Large intestine (tissue), 3 donors: ENCODE results near the gene TBRG4. TPM values are rescaled to one million over a fixed set of nuclear protein-coding genes. Genes with fewer than 3 reads are reported as not detected.
"Not testable (repeated sequence)": the region's sequence is repeated elsewhere in the genome, so short reads cannot be mapped to it uniquely, and the experiment has no call there.

Source experiments
- DNase-seq, 2 donors: peaks; one replicate each; pipeline versions ENCODE4 v3.0.0 to v3.0.0-alpha.2; 2013
- H3K27ac ChIP-seq: one replicate; pipeline ENCODE4 v1.5.1; 2013; ENCODE audit warnings: low read length
- H3K27me3 ChIP-seq: 2 replicates; pipeline ENCODE4 v1.6.1; 2013; ENCODE audit warnings: low read length; ENCODE audit not compliant: control insufficient read depth, insufficient read depth
- H3K36me3 ChIP-seq: 2 replicates; pipeline ENCODE4 v1.6.1; 2013; ENCODE audit warnings: low read length; ENCODE audit not compliant: control insufficient read depth, insufficient read depth
- H3K4me1 ChIP-seq: one replicate; pipeline ENCODE4 v1.6.1; 2013; ENCODE audit warnings: low read length; ENCODE audit not compliant: control insufficient read depth, insufficient read depth
- H3K4me3 ChIP-seq: one replicate; pipeline ENCODE4 v1.5.1; 2013; ENCODE audit warnings: low read length
- H3K9me3 ChIP-seq: one replicate; pipeline ENCODE4 v1.6.1; 2013; ENCODE audit warnings: mild to moderate bottlenecking, low read depth, low read length, moderate library complexity; ENCODE audit not compliant: control insufficient read depth
- WGBS: methylation state at CpG from one replicate; pipeline ENCODE4 v1.1.5; 2013; ENCODE audit warnings: low lambda C conversion rate; ENCODE audit not compliant: insufficient coverage; 5-methylcytosine and 5-hydroxymethylcytosine counted together
- polyA plus RNA-seq: library from polyadenylated mRNA; unstranded; fragments of 120-200 nt; gene quantifications from one replicate; pipeline ENCODE4 v1.2.1, GENCODE V29; 2013

The TBRG4 gene
- polyA plus RNA-seq, 1 donor: 67.4 TPM

DNA sequence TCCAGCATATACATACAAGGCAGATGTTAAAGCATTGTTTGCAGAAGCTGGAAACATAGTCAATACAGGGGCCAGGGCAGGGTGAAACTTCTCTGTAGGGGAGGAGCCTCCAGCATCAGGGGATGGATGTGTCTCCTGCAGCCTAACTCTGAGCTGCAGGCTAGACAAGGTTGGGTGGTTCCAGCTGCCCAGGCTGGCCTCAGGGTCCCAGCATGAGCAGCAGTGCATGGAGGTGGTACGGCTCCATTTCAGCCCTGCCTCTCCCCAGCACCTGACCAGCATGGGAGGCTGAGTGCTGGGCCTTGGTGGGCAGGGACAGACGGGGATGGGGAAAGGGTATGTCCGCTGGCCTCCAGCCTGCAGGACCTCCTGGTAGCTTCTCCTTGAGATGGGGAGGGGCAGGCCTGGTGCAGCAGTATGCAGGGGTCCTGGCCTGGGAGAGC, 7.4 kb upstream of the TBRG4 start:
- no CpG with 5 or more reads among the region's 3 CpGs for WGBS
- H3K27me3 ChIP-seq: no peaks in the 10 kb centered on the region
- no peak overlapping the region for H3K27ac ChIP-seq

DNA sequence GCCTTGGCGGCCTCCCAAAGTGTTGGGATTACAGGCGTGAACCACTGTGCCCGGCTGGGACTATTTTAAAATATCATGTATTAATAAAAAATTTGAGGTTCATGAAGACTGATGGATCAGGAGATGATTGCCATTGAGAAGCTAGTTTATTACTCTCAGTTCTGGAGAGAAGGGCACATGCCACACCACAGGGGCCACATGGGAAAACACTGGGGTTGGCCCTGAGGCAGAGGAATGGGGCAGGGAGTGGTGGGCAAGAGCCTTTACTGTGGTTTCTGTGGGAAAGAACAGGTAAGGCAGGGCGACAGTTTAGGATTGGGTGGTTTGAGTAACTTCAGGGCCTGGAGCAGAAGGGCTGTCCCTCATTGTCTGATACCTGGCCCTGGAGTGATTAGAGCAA, 6.8 kb upstream of the TBRG4 start:
- WGBS: no CpG with 5 or more reads among the region's 4 CpGs
- H3K4me3 ChIP-seq: no peak overlapping the region
- H3K36me3 ChIP-seq: no peaks in the 10 kb centered on the region
- H3K27me3 ChIP-seq: no peaks in the 10 kb centered on the region
- H3K4me1 ChIP-seq: peaks cover 3% of the 10 kb centered on the region
- DNase-seq: no peak
- H3K9me3 ChIP-seq: no peaks in the 10 kb centered on the region
- H3K27ac ChIP-seq: no peak overlapping the region

More for the DNA sequence above, 7.4 kb upstream of the TBRG4 start:
- no peak for DNase-seq
- Histone ChIP-seq H3K4me1 (peaks cover 3% of the 10 kb centered on the region), H3K9me3 (no peaks in the 10 kb centered on the region), H3K36me3 (no peaks in the 10 kb centered on the region), H3K4me3 (no peak overlapping the region)

DNA sequence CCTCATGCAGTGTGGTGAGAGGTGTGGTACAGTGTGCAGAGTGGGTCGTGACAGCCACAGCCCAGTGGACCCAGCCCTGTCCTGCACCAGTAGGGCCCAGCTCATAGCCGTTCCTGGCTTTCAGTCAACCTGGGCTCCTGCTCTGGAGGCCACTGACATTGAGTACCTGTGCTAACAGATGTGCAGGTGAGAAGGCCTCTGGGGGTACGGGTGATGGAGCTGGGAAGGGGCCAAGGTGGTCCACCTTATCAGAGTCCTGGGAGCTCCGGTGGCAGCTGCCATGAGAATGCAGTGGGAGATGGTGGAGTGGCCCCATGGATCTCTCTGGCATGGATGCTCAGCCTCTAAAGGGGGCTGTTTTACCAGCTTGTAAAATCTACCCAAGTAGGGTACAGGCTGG, 6.1 kb upstream of the TBRG4 start:
- Histone ChIP-seq H3K4me1 (peaks cover 3% of the 10 kb centered on the region), H3K9me3 (no peaks in the 10 kb centered on the region), H3K4me3 (no peak overlapping the region), H3K27me3 (no peaks in the 10 kb centered on the region), H3K27ac (no peak overlapping the region), H3K36me3 (no peaks in the 10 kb centered on the region)
- WGBS: no CpG with 5 or more reads among the region's 4 CpGs
- DNase-seq: no peak

DNA sequence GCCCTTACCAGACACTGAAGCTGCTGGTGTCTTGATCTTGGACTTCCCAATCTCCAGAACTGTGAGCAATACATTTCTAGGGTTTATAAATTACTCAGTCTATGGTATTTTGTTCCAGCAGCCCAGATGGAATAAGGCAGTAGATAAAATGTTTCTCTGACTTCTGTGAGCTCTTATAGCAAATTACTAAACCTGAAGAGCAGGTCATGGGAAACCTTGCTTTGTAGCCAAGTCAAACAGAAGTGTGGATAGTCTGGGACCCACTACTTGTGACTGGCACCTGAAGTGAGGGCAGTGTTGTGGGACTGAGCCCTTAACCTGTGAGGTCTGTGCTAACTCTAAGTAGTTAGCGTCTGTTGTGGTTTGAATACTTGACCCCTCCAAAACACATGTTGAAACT, 4.6 kb upstream of the TBRG4 start:
- Histone ChIP-seq H3K4me1 (peaks cover 3% of the 10 kb centered on the region), H3K9me3 (no peaks in the 10 kb centered on the region), H3K4me3 (no peak overlapping the region), H3K27ac (no peak overlapping the region), H3K27me3 (no peaks in the 10 kb centered on the region), H3K36me3 (no peaks in the 10 kb centered on the region)
- no CpG with 5 or more reads among the region's 1 CpG for WGBS
- no peak for DNase-seq

DNA sequence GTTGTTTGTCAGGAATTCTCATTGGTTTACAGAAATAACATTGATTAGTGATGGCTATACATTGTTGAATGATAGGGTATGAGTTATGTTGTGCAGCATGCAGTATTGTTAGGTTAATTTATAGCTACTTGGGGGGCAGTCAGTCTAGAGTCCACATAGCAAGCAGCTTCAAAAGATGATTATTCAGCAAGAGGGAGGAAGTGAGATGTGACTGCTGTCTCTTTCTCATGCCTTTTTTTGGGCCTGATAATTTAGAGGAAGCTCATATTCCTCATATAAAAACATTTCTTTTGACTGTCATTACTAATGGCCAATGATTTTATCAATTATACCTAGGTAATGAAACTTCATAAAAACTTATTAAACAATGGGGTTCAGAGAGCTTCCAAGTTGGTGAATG, 3.4 kb upstream of the TBRG4 start:
- H3K9me3 ChIP-seq: no peaks in the 10 kb centered on the region
- no peak overlapping the region for H3K4me3 ChIP-seq
- H3K27me3 ChIP-seq: no peaks in the 10 kb centered on the region
- no peaks in the 10 kb centered on the region for H3K36me3 ChIP-seq
- peaks cover 7% of the 10 kb centered on the region for H3K4me1 ChIP-seq
- no peak overlapping the region for H3K27ac ChIP-seq
- DNase-seq: peak; percentile 23 to 62

DNA sequence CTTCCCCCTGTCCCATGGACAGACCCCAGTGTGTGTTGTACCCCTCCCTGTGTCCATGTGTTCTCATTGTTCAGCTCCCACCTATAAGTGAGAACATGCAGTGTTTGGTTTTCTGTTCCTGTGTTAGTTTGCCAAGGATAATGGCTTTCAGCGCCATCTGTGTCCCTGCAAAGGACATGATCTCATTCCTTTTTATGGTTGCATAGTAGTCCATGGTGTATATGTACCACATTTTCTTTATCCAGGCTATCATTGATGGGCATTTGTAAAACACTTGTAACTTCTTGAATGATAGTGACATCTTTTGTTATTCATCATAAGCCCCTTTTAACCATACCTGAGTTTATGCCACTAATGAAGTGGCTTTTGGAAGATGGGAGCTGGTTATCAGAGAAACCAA, 2.8 kb upstream of the TBRG4 start:
- not testable (repeated sequence) for H3K36me3 ChIP-seq, DNase-seq, H3K27me3 ChIP-seq, H3K9me3 ChIP-seq, H3K4me3 ChIP-seq, H3K4me1 ChIP-seq, H3K27ac ChIP-seq
- no CpG with 5 or more reads among the region's 1 CpG for WGBS

DNA sequence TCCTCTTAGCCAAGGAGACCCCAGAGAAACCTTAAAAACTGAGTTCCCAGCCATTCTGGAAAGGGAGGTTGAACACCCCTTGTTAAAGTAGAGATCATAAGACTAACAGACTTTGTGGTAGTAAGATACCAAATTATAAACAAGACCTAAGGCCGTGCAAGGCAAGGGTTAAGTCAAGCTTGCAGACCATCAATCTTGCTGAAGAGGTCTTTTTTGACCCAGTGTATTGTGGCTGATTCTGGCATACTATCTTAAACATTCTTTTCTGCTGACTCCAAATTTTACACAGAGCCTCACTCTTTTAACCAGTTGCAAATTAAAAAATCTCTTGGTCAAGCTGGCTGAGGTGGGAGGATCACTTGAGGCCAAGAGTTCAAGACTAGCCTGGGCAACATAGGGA, 1.2 kb upstream of the TBRG4 start:
- Histone ChIP-seq H3K36me3 (peaks cover 14% of the 10 kb centered on the region), H3K4me1 (peaks cover 11% of the 10 kb centered on the region), H3K27me3 (no peaks in the 10 kb centered on the region), H3K27ac (peak overlapping the region; percentile 99), H3K4me3 (no peak overlapping the region), H3K9me3 (no peaks in the 10 kb centered on the region)
- no CpG with 5 or more reads among the region's 1 CpG for WGBS
- no peak for DNase-seq

DNA sequence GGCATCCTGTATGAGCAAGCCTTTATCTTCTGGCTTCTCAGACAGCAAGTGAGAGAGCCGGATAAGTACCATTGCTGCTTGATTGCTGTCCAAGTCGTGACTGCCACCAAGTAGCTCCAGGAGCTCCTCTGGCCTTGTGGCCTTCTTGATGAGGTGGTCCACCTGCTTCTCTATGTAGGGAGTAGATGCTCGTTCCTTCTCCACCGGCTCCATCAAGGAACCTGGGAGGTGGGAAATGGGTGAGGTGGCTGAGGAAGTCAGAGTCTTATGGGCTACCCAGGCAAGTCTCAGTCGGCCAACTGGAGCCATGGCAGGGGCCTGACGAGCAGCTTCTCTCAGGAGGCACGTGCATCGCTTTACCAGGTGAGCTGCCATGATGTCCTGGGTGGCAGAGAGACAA, 2.6 kb downstream of the TBRG4 start:
- no peak overlapping the region for H3K27ac ChIP-seq
- DNase-seq: no peak
- WGBS: no CpG with 5 or more reads among the region's 8 CpGs
- no peaks in the 10 kb centered on the region for H3K27me3 ChIP-seq
- H3K4me3 ChIP-seq: no peak overlapping the region
- no peaks in the 10 kb centered on the region for H3K9me3 ChIP-seq
- H3K4me1 ChIP-seq: peaks cover 8% of the 10 kb centered on the region
- peaks cover 50% of the 10 kb centered on the region for H3K36me3 ChIP-seq

DNA sequence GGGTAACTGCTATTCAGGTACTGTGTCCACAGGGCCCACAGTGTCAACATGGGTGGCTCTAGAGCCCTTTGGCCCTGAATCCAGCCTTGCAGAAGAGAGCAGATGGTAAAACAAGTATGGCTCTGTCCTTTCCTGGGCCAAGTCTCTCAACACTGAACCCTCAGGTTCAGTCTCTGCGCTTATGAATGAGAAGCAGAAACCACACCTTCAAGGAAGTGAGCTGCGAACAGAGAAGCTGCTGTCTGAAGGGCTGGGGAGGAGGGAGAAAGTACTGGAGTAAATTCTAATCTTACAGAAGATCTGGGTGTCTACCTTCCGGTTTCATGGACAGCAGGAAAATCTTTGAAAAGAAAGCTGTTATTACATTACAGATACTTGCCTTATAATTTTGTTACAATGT, 4.1 kb downstream of the TBRG4 start:
- no peak overlapping the region for H3K27ac ChIP-seq
- H3K4me1 ChIP-seq: peaks cover 8% of the 10 kb centered on the region
- H3K27me3 ChIP-seq: no peaks in the 10 kb centered on the region
- no peak for DNase-seq
- WGBS: no CpG with 5 or more reads among the region's 3 CpGs
- H3K9me3 ChIP-seq: no peaks in the 10 kb centered on the region
- peaks cover 65% of the 10 kb centered on the region for H3K36me3 ChIP-seq
- H3K4me3 ChIP-seq: no peak overlapping the region

DNA sequence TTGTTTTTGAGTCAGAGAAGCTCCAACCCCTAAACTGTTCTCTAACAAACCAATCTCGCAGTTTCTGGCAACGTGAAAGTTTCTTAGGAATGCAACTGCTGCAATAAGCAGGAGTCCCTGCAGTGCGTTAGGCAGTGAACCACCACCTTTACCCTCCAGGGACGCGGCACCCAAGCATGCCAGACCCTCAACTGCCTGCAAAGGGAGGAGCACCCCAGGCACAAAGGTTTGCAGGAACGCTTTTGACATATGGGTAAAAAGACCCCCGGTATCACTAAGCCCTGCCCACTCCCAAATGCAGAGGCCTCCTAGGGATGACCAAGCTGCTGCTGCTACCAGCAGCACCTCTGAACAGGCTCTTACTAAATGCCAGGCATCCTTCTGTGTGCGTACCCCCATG, 4.7 kb downstream of the TBRG4 start:
- WGBS: no CpG with 5 or more reads among the region's 8 CpGs

DNA sequence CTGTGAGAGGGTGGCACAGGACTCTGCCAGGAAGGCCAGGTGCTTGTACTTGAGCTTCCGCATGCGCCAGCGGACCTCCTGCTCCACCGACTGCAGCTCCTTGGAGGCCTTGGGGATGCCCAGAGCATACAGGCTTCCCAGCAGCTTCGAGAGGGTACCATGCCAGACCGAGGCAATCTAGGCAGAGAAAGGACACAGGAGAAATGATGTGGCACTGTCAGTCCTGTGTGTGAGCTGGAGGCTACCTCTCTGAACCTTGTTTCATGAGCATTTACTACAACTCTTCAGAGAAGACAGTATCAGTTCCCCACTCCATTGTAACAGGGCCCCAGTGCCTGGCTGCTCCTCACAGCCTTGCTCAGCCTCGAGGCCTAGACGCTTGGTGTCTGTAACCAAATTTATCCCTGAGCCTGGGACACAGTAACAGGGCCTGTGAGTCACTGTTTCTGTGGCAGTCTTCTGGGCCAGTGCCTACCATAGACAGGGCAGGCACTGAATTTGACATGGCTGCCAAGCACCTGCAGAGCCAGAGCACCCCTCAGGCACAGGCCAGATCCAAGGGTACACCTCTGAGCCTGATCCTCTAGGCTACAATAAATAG, 5.8 kb downstream of the TBRG4 start:
- Histone ChIP-seq H3K36me3 (peaks cover 81% of the 10 kb centered on the region), H3K27me3 (no peaks in the 10 kb centered on the region), H3K4me3 (no peak overlapping the region), H3K27ac (no peak overlapping the region), H3K4me1 (peaks cover 8% of the 10 kb centered on the region), H3K9me3 (no peaks in the 10 kb centered on the region)
- no peak for DNase-seq
- WGBS: no CpG with 5 or more reads among the region's 8 CpGs

More for the DNA sequence above, 4.7 kb downstream of the TBRG4 start:
- Histone ChIP-seq H3K27ac (no peak overlapping the region), H3K36me3 (peaks cover 70% of the 10 kb centered on the region), H3K4me1 (peaks cover 8% of the 10 kb centered on the region), H3K9me3 (no peaks in the 10 kb centered on the region), H3K27me3 (no peaks in the 10 kb centered on the region), H3K4me3 (no peak overlapping the region)
- no peak for DNase-seq
